ENCODE measurements around the gene FXYD6. TPM values are rescaled to one million over a fixed set of nuclear protein-coding genes. Genes with fewer than 3 reads are reported as not detected.
A peak's percentile ranks its signal among the peaks of the same experiment; 100 is the strongest.

FXYD6 gene
- total RNA-seq, 4 donors from 2014 or later: 21.5 to 79.9 (median 25.6) TPM

DNA sequence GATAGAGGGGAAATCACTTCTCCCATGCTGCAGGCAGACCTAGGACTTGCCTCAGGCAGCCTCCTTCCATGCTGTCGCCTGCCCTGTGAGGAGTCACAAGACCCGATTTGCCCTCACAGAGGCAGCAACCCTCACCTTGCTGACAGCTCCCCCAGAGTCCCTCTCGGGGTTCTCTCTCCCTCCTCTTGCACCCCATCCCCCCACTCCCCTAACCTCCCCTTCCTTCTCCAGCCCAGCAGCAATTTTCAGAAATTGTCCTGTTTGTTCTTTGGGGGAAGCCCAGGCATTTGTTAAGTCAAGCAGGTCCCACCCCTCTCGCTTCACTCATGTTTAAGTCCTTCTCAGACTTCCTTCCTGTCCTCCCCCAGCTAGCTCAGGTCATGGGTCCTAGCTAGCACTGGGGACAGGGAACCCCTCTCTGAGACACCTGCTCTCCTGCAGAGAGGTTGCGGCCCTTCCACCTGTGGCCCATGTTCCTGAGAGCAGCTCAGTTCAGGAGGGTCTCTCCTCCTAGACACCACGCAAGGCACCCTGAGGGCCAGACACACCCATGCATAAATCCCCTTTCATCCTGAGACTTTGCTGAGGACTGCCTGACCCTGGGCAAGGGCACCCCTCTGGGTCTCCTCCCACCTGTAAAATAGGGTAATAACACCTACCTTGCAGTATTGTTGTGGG is 45.6 kb downstream of the FXYD6 start:
- DNase-seq (ENCODE audit: low spot score) (peak; percentile 19), ATAC-seq (ENCODE audit: low FRiP score) (no peak)
- TF ChIP-seq CTCF (IDR thresholded peaks at IDR 0.05): no peak

- TF ChIP-seq CTCF (IDR thresholded peaks at IDR 0.05): no peak
- DNase-seq (ENCODE audit: low spot score) (no peak), ATAC-seq (ENCODE audit: low FRiP score) (no peak)
Measured at GRCh38 chr11:117830072-117830471, 46.4 kb downstream of the FXYD6 start.

DNA sequence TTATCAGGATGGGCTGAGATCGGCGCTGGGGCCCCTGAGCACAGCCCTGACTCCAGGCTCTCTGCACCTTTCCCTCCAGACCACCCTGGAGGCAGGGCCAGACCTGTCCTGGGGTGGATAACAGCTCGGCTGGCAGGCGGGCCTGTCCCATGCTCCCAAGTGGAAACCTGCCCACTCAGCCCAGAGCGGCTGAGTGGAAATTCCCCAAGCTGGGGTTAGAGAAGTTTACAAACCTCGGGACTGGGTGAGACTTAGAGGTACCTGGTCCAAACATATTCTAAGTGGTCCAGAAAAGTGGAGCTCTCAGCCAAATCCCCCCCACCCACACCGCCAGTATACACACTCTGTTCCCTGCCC is 47.1 kb downstream of the FXYD6 start:
- TF ChIP-seq CTCF (IDR thresholded peaks at IDR 0.05): no peak
- ATAC-seq (ENCODE audit: low FRiP score) (no peak), DNase-seq (ENCODE audit: low spot score) (no peak)

DNA sequence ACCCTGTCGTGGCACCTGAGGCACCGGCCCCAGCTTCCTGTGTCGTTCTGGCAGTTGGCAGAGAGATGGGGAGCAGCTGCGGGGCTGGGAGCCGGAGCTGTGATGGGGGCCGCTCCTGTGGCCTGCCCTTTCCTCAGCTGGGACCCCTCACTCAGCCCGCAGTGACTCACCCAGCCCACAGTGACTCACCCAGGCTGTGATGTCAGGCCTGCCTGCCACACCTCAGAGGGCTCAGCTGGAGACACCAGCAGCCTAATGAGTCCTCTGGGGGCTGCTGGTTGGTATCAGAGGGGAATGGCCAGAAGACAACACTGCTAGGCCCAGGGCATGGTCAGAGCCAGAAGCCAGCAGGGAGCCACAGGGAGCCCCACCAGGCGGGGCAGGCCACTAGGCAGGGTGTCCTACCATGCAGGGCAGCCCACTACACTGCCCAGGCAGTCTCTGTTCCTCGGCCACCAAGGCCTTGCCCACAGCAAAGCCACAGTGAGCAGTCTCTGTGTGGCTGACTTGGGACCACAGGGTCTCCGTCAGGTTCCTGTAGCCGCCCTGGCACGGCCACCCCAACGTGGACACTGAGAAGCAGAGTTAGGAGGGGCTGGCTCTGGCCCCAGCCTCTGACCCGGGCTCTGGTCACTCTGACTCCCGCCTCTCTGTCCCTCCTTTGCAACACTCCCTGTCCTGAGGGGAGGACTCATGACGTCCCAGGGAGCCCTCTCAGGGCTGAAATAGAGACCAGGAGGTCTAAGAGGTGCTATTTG is 47.7 kb downstream of the FXYD6 start:
- TF ChIP-seq CTCF (IDR thresholded peaks at IDR 0.05): no peak
- ATAC-seq (ENCODE audit: low FRiP score) (peak; percentile 48), DNase-seq (ENCODE audit: low spot score) (peak; percentile 43)

DNA sequence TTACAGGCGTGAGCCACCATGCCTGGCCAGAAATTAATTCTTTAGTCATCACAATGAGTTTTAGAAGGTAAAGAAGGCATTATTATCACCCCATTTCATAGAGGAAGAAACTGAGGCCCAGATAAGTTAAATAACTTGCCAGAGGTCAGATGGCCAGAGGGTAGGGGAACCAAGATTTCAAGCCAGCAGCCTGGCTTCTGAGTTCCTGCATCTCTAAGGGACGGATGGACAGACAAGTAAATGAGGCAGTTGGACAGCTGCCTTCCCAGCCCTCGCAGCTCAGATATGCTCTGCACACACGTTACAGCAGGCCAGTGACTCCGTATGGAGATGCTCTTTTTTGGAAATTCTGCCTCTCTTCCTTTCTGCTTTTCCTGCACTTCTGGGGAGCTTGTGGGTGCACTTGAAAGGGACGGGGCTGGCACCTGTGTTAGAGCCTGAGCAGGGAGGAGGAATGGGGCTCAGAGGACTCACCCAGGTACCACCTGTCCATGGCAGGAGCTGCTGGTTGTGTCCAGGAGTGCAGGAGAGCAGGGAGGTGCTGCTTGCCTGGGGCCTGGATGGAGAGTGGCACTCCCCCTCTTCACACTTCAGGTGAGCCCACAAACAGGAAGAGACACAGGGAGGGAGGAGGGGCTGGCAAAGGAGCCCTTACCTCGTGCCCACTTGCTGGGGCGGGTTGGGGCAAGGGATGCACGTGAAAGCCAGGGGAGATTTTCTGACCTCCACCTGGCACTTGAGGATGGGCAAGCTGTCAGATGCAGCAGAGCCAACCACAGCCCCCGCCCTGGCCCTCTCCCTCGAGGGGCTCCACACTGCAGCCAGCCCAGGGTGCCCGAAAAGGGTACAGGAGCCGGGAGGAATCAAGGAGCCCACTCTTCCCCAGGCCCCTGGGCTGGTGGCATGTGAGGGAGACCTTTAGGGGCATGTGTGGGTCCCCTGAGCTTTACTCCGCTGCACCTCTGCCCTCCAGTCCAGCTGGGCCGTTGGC is 48.6 kb downstream of the FXYD6 start:
- DNase-seq (ENCODE audit: low spot score) (peak; percentile 18), ATAC-seq (ENCODE audit: low FRiP score) (no peak)
- TF ChIP-seq CTCF (IDR thresholded peaks at IDR 0.05): no peak

- DNase-seq (ENCODE audit: low spot score): no peak
- no peak for ATAC-seq (ENCODE audit: low FRiP score)
- TF ChIP-seq CTCF (IDR thresholded peaks at IDR 0.05): no peak
Measured at GRCh38 chr11:117826832-117827231, 49.6 kb downstream of the FXYD6 start.
